GM21526 (cell line): ENCODE measurements around the gene ARHGEF4.
A peak's percentile ranks its signal among the peaks of the same experiment; 100 is the strongest.

Experiments
- ATAC-seq: cut with Tn5 transposase; IDR thresholded peaks from one replicate; pipeline ENCODE4 v1.9.1; 2021; ENCODE audit warnings: moderate library complexity; ENCODE audit not compliant: unreplicated experiment, low FRiP score

ARHGEF4 gene

GRCh38 chr2:130849896-130850787, 13.4 kb downstream of the ARHGEF4 start:
- no peak for ATAC-seq

- ATAC-seq: no peak
Measured at GRCh38 chr2:130850788-130851623, 14.3 kb downstream of the ARHGEF4 start.

GRCh38 chr2:130851624-130852382, 15.1 kb downstream of the ARHGEF4 start:
- ATAC-seq: no peak

GRCh38 chr2:130852521-130853115, 15.9 kb downstream of the ARHGEF4 start:
- no peak for ATAC-seq

GRCh38 chr2:130853391-130853790, 16.7 kb downstream of the ARHGEF4 start:
- no peak for ATAC-seq

- ATAC-seq: no peak
Measured at GRCh38 chr2:130854301-130854700, 17.6 kb downstream of the ARHGEF4 start.

- ATAC-seq: no peak
Measured at GRCh38 chr2:130864830-130865800, 28.4 kb downstream of the ARHGEF4 start.

- no peak for ATAC-seq
Measured at GRCh38 chr2:130869441-130870160, 32.9 kb downstream of the ARHGEF4 start.

GRCh38 chr2:130870161-130870485, 33.4 kb downstream of the ARHGEF4 start:
- ATAC-seq: no peak

GRCh38 chr2:130870779-130871178, 34.1 kb downstream of the ARHGEF4 start:
- no peak for ATAC-seq

- ATAC-seq: no peak
Measured at GRCh38 chr2:130871843-130872740, 35.4 kb downstream of the ARHGEF4 start.

GRCh38 chr2:130872741-130873125, 36.0 kb downstream of the ARHGEF4 start:
- no peak for ATAC-seq

- peak; percentile 82 for ATAC-seq
Measured at GRCh38 chr2:130873700-130874346, 37.1 kb downstream of the ARHGEF4 start.

GRCh38 chr2:130874512-130874911, 37.8 kb downstream of the ARHGEF4 start:
- ATAC-seq: no peak

- ATAC-seq: no peak
Measured at GRCh38 chr2:130875935-130876334, 39.2 kb downstream of the ARHGEF4 start.

- no peak for ATAC-seq
Measured at GRCh38 chr2:130877258-130877657, 40.5 kb downstream of the ARHGEF4 start.

GRCh38 chr2:130878316-130878715, 41.6 kb downstream of the ARHGEF4 start:
- ATAC-seq: no peak
